AG04449 (cell line): ENCODE measurements around the gene NUP155.
"Not testable (repeated sequence)": the region's sequence is repeated elsewhere in the genome, so short reads cannot be mapped to it uniquely, and the experiment has no call there.

Experiments used
- CTCF ChIA-PET: fragments of 350-600 bp; formaldehyde crosslinking; extraction: SDS; loops from one replicate; lab custom pipeline; 2021; ENCODE audit warnings: antibody characterized with exemption; lab: Yijun Ruan, JAX
- POLR2A ChIA-PET: fragments of 400-600, 350-600 bp; formaldehyde crosslinking; extraction: SDS; loops from one replicate; lab custom pipeline; 2020; ENCODE audit warnings: antibody characterized with exemption, inconsistent platforms; lab: Yijun Ruan, JAX
- DNase-seq: peaks from one replicate; pipeline ENCODE4 v3.0.0-alpha.2; 2010; ENCODE audit warnings: low read depth, low spot score
- H3K4me3 ChIP-seq: 2 replicates; pipeline ENCODE4 v1.5.1; 2011; ENCODE audit warnings: low read depth, mild to moderate bottlenecking, control low read depth, low read length
- TF ChIP-seq, protein P1 (sequence below): IDR thresholded peaks from one replicate; pipeline ENCODE4 v1.5.1; 2011; ENCODE audit warnings: mild to moderate bottlenecking, moderate library complexity, low read length, control low read depth, inconsistent platforms; ENCODE audit not compliant: insufficient read depth; ENCODE audit errors: missing control alignments

Gene NUP155

DNA sequence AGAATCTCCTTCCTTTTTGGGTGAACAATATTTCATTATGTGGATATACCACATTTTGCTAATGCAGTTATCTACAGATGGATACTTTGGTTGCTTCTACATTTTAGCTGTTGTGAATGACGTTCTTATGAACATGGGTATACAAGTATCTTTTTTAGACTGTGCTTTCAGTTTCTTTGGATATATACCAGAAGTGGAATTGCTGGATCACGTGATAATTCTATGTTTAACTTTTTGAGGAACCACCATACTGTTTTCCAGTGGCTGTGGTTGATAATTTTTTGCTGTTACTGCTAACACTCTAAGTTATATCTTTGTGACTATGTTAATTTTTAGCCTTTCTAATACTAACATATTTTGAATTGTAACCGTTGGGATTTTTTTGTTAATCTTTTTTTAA is 20.7 kb upstream of the NUP155 start:
- CTCF ChIA-PET, result no interaction called here
- TF ChIP-seq, protein P1, sequence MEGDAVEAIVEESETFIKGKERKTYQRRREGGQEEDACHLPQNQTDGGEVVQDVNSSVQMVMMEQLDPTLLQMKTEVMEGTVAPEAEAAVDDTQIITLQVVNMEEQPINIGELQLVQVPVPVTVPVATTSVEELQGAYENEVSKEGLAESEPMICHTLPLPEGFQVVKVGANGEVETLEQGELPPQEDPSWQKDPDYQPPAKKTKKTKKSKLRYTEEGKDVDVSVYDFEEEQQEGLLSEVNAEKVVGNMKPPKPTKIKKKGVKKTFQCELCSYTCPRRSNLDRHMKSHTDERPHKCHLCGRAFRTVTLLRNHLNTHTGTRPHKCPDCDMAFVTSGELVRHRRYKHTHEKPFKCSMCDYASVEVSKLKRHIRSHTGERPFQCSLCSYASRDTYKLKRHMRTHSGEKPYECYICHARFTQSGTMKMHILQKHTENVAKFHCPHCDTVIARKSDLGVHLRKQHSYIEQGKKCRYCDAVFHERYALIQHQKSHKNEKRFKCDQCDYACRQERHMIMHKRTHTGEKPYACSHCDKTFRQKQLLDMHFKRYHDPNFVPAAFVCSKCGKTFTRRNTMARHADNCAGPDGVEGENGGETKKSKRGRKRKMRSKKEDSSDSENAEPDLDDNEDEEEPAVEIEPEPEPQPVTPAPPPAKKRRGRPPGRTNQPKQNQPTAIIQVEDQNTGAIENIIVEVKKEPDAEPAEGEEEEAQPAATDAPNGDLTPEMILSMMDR, result no peak
- POLR2A ChIA-PET, result no interaction called here
- DNase-seq, result no peak
- H3K4me3 ChIP-seq, result no peak overlapping the region

DNA sequence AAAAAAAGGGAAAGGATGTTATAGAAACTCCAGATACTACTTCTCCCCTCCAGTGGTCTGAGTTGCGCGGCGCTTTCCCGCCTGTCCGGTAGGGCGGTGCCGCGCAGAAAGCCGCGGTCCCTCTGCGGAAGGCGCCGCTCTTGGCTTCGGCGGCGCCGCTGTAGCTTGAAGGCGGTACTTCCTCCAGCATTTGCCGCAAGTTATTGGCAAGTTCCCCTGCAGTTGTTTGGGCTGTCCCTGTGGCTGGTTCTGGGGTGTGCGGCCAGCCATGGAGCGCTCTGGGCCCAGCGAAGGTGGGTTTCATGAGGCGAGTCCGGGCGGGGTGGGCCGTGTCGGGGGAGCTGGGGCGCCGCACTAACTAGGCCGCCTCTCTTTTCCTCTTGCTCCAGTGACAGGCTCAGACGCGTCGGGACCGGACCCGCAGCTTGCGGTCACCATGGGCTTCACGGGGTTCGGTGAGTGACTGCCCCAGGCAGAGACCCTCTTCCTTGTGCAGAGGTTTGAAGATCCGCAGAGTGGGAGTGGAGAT is 8.3 kb upstream of the NUP155 start, which contains the start of gene WDR70:
Gene WDR70 (plus strand): TSS at position 219 of the 529 bp plus-strand sequence. CDS start 50 bp downstream, at position 269.
- peak within 1 kb of the TSS; percentile 81 for H3K4me3 ChIP-seq
- DNase-seq, result peak; percentile 46
- ChIA-PET CTCF (interaction anchor here (0.7 to 1.5 kb wide), 7 partner anchors 8 to 814 kb away, joined by 3 to 11 read pairs (median 4); partner anchors contain the start of gene NUP155), POLR2A (interaction anchor here (0.6 to 1.4 kb wide), 5 partner anchors 8 to 1817 kb away, joined by 3 to 5 read pairs (median 3); partner anchors contain the start of gene NUP155)
- TF ChIP-seq, protein P1, result peak; percentile 82

DNA sequence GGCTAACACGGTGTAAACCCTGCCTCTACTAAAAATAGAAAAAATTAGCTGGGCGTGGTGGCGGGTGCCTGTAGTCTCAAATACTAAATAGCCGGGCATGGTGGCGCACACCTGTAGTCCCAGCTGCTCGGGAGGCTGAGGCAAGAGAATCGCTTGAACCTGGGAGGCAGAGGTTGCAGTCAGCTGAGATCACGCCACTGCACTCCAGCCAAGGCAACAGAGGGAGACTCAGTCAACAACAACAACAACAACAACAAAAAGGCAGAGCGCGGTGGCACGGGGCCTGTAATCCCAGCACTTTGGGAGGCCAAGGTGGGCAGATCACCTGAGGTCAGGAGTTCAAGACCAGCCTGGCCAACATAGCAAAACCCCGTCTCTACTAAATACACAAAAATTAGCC is 7.2 kb upstream of the NUP155 start:
- DNase-seq, POLR2A ChIA-PET, CTCF ChIA-PET, H3K4me3 ChIP-seq: not testable (repeated sequence)

DNA sequence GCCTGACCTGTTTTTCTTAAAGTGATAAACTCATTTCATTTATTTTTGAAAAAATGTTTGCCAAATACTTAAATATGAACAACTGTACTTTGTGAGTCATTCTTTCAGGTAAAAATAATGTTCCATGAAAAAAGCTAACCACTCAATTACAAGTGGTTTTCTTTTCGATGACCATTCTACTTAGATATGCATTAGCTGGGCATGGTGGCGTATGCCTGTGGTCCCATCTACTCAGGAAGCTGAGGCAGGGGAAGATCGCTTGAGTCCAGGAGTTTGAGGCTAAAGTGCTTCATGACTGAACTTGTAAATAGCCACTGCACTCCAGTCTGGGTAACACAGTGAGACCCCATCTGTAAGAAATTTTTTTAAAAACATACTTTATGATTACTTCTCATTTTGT is 4.2 kb upstream of the NUP155 start:
- no peak overlapping the region for H3K4me3 ChIP-seq
- POLR2A ChIA-PET, result no interaction called here
- CTCF ChIA-PET, result no interaction called here
- DNase-seq, result no peak
- TF ChIP-seq, protein P1, result no peak

DNA sequence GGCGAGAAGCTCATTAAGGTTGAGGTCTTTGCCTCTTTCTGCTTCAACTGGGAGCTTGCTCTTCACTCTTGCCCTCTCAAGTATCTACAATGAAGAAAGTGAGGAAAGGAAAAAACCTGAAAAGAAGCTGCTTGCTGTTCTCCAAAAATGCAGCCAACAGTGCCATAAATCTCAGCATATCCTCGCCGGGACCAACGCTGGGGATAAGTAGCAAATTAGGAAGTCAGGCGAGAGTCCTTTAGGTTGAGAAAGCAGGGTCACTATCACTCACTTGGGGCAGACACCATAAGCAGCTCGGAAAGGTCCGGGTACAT is 399 bp downstream of the NUP155 start:
- POLR2A ChIA-PET, result interaction anchor here (1.0 to 1.3 kb wide), 3 partner anchors 9 to 466 kb away, joined by 3 to 5 read pairs (median 3); partner anchors contain the start of gene WDR70
- peak overlapping the region; percentile 98 for H3K4me3 ChIP-seq
- TF ChIP-seq, protein P1, result no peak
- no peak for DNase-seq
- CTCF ChIA-PET, result interaction anchor here (0.9 to 1.7 kb wide), 2 partner anchors 9 to 823 kb away, joined by 4 to 11 read pairs; partner anchors contain the start of gene WDR70

DNA sequence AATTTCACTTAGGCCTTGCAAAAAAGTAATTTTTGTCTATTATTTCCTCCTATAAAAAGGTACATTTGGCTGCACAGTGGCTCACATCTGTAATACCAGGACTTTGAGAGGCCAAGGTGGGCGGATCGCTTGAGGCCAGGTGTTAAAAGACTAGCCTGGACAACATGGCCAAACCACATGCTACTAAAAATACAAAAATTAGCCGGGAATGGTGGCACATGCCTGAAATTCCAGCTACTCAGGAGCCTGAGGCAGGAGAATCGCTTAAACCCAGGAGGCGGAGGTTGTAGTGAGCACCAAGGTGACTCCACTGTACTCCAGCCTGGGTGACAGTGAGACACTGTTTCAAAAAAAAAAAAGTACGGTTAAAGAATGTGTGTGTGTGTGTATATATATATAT is 15.7 kb downstream of the NUP155 start:
- H3K4me3 ChIP-seq, result no peak overlapping the region
- ChIA-PET POLR2A (no interaction called here), CTCF (no interaction called here)
- no peak for DNase-seq
- TF ChIP-seq, protein P1, result no peak

DNA sequence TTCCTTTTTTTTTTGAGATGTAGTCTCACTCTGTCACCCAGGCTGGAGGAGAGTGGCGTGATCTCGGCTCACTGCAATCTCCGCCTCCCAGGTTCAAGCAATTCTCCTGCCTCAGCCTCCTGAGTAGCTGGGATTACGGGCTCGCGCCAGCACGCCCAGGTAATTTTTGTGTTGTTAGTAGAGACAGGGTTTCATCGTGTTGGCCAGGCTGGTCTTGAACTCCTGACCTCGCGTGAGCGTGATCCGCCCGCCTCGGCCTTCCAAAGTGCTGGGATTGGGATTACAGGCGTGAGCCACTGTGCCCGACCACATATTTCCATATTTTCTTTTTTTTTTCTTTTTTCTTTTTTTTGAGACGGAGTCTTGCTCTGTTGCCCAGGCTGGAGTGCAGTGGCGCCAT is 28.2 kb downstream of the NUP155 start:
- H3K4me3 ChIP-seq, CTCF ChIA-PET, POLR2A ChIA-PET, DNase-seq: not testable (repeated sequence)

DNA sequence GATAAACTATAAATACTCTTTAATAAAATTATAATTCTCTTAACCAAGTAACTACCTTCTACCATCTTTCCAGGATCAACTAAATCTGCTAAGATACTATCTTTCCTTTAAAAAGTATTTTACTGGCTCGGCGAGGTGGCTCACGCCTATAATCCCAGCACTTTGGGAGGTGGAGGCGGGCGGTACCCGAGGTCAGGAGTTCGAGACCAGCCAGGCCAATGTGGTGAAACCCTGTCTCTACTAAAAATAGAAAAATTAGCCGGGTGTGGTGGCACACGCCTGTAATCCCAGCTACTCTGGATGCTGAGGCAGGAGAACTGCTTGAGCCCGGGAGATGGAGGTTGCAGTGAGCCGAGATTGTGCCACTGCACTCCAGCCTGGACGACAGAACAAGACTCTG is 36.2 kb downstream of the NUP155 start:
- POLR2A ChIA-PET, DNase-seq, CTCF ChIA-PET: not testable (repeated sequence)

More for the DNA sequence above, 36.2 kb downstream of the NUP155 start:
- H3K4me3 ChIP-seq, result not testable (repeated sequence)
